HepG2 (cell line): ENCODE data around the gene MYBPC3. TPM values are rescaled to one million over a fixed set of nuclear protein-coding genes. Genes with fewer than 3 reads are reported as not detected.

Source experiments
- ATAC-seq: fragments of 200-7000 bp; cut with Tn5 transposase; 3 replicates; pipeline ENCODE4 v1.9.1; 2020; ENCODE audit warnings: mild to moderate bottlenecking, moderate library complexity
- BruUV-seq: library from RNA; stranded (reverse); fragments of 400-500 nt; replicated peaks from 2 replicates; lab custom pipeline; 2021; lab: Mats Ljungman, UMichigan
- CTCF ChIA-PET: fragments of 300-600 bp; formaldehyde crosslinking; extraction: SDS; loops from one replicate; lab custom pipeline; 2021; ENCODE audit warnings: low total read pairs, inconsistent platforms, low intra/inter-chr PET ratio; lab: Yijun Ruan, JAX
- POLR2A ChIA-PET: fragments of 350-600 bp; sonication (Branson Sonifier 250); formaldehyde crosslinking; loops from one replicate; lab custom pipeline; 2020; ENCODE audit warnings: antibody characterized with exemption, inconsistent platforms; lab: Yijun Ruan, JAX
- DNase-seq: peaks from one replicate; pipeline ENCODE4 v3.0.0-alpha.2; 2015; ENCODE audit warnings: low spot score
- FAIRE-seq: peaks from 3 replicates; lab custom pipeline; 2011; peaks lifted over from hg19 to GRCh38; lab: Jason Lieb, UNC
- H2AFZ ChIP-seq: one replicate; pipeline ENCODE4 v1.6.1; 2011; ENCODE audit warnings: low read length, inconsistent platforms
- H3K27ac ChIP-seq: fragments of 300-600 bp; 3 replicates; pipeline ENCODE4 v1.8.0; 2011; ENCODE audit warnings: mixed run types, mild to moderate bottlenecking, mixed read lengths, low read length, inconsistent platforms; ENCODE audit not compliant: insufficient read depth; ENCODE audit errors: extremely low read length
- H3K27me3 ChIP-seq, 2 experiments: fragments of 200-600 bp in 1 of 2; 2 replicates in 1 of 2; 3 replicates in 1 of 2; pipeline versions ENCODE4 v1.6.0 to v1.8.0; 2011; ENCODE audit warnings: low read length in 2 of 2, mild to moderate bottlenecking in 2 of 2, moderate library complexity in 2 of 2, inconsistent platforms in 1 of 2; ENCODE audit not compliant: insufficient read depth in 2 of 2, control insufficient read depth in 1 of 2
- H3K36me3 ChIP-seq, 2 experiments: fragments of 200-600 bp in 1 of 2; replicated peaks in 1 of 2; 2 replicates in 1 of 2; 3 replicates in 1 of 2; pipeline versions ENCODE4 v1.5.1 to v1.8.0; 2011; ENCODE audit warnings: low read length in 2 of 2, inconsistent platforms in 1 of 2; ENCODE audit not compliant: insufficient read depth in 2 of 2, control insufficient read depth in 1 of 2
- H3K4me1 ChIP-seq: 2 replicates; pipeline ENCODE4 v1.5.1; 2012; ENCODE audit warnings: low read length, inconsistent platforms; ENCODE audit not compliant: insufficient read depth
- H3K4me2 ChIP-seq: 2 replicates; pipeline ENCODE4 v1.6.0; 2011; ENCODE audit warnings: low read depth, low read length, inconsistent platforms
- H3K4me3 ChIP-seq, 3 experiments: fragments of 200-600 bp in 1 of 3; sonication (generic), shearing (Covaris generic) in 1 of 3; replicated peaks in 1 of 3; 2 replicates each; pipeline ENCODE4 v1.5.1; 2011 to 2016; ENCODE audit warnings: low read length in 3 of 3, inconsistent platforms in 2 of 3, low read depth in 2 of 3, mild to moderate bottlenecking in 2 of 3, control low read depth in 1 of 3, mixed read lengths in 1 of 3; ENCODE audit not compliant: insufficient read depth in 1 of 3
- H3K79me2 ChIP-seq: one replicate; pipeline ENCODE4 v1.6.1; 2011; ENCODE audit warnings: low read length, inconsistent platforms; ENCODE audit not compliant: insufficient read depth
- H3K9ac ChIP-seq: 2 replicates; pipeline ENCODE4 v1.6.0; 2011; ENCODE audit warnings: mild to moderate bottlenecking, low read depth, low read length, inconsistent platforms; ENCODE audit not compliant: insufficient read depth
- H3K9me3 ChIP-seq: 2 replicates; pipeline ENCODE4 v1.5.1; 2012; ENCODE audit warnings: mild to moderate bottlenecking, low read length
- H4K20me1 ChIP-seq: 2 replicates; pipeline ENCODE4 v1.6.0; 2011; ENCODE audit warnings: inconsistent platforms, mild to moderate bottlenecking, low read length, moderate library complexity; ENCODE audit not compliant: insufficient read depth
- MED8 ChIP-seq: sonication (generic); formaldehyde crosslinking; IDR thresholded peaks from 2 replicates; pipeline ENCODE4 v1.8.1; 2023; ENCODE audit warnings: mild to moderate bottlenecking, missing genetic modification reagents; ENCODE audit not compliant: insufficient replicate concordance
- ZKSCAN5 ChIP-seq: sonication (generic); formaldehyde crosslinking; IDR thresholded peaks from 2 replicates; pipeline ENCODE4 v1.5.1; 2020; ENCODE audit warnings: mild to moderate bottlenecking, missing genetic modification reagents
- ZNF235 ChIP-seq: sonication (generic); formaldehyde crosslinking; IDR thresholded peaks from 2 replicates; pipeline ENCODE4 v1.8.1; 2023; ENCODE audit warnings: mild to moderate bottlenecking, missing genetic modification reagents, borderline replicate concordance
- WGBS: methylation state at CpG from one replicate; pipeline ENCODE4 v1.1.6; 2017; ENCODE audit warnings: low lambda C conversion rate; 5-methylcytosine and 5-hydroxymethylcytosine counted together
- in situ Hi-C: cut with HindIII; loops from 2 replicates; pipeline ENCODE4 v1.10.0; 2017; ENCODE audit warnings: low pct_unique_long_range_greater_than_20kb; ENCODE audit not compliant: extremely low pct_ligation_motif_present
- intact Hi-C: fragments of 100-400 bp; cut with micrococcal nuclease; formaldehyde crosslinking; loops from one replicate; pipeline ENCODE4 v1.10.0; 2022; ENCODE audit not compliant: unreplicated experiment
- polyA plus RNA-seq, 8 experiments: library from polyadenylated mRNA; depleted of rRNA in 3 of 8; stranded (reverse) in 7 of 8; unstranded in 1 of 8; fragments of >200 nt; fragmentation: Illumina TruSeq in 4 of 8; extraction: Trizol in 4 of 8; gene quantifications; 2 replicates each; pipeline versions ENCODE4 v1.2.1 to v1.2.3, GENCODE V29; 2011 to 2016; ENCODE audit warnings: low read depth in 4 of 8, missing spikeins in 1 of 8, mixed read lengths in 1 of 8; ENCODE audit not compliant: insufficient read depth in 1 of 8
- total RNA-seq, 5 experiments: library from RNA; depleted of rRNA; stranded (reverse); fragments of >200 nt; fragmentation: Illumina TruSeq; extraction: Trizol; gene quantifications; 2 replicates each; pipeline ENCODE4 v1.2.3, GENCODE V29; 2016; ENCODE audit warnings: low read depth in 1 of 5

MYBPC3 gene
- total and polyA plus RNA-seq, 2 of the 13 experiments (the other 11 are each of a cell fraction or from before 2014, with no cell fraction given): not detected

DNA sequence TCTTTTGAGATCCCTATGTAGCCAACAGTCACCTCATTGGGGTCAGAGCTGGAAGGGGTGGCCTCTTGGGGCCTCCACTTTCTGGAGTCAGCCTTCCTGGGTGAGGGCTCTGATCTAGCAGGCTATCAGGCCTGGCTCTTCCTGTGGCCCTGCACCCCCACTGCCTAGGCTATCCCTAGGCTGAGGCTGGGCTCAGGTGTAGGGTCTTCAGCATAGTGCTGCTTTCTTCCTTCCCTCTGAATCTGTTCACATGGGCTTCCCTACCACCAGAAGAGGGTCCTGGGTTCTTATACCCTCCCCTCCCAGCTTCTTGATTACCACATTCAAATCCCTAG is 26.3 kb upstream of the MYBPC3 start:
- H3K27me3 ChIP-seq: peaks cover 2 to 11% of the 10 kb centered on the region in 2 experiments; a peak in 2 of 5 replicates
- in situ Hi-C loops: loop anchor here (10.0 kb wide), 1 partner anchor 76 kb away; no protein-coding TSS in a partner anchor
- no TSS peak for BruUV-seq
- H2AFZ ChIP-seq: no peak overlapping the region
- DNase-seq (no peak), ATAC-seq (no peak), FAIRE-seq (no peak)
- no peaks in the 10 kb centered on the region for H3K9me3 ChIP-seq
- H3K79me2 ChIP-seq: no peaks in the 10 kb centered on the region
- H3K4me3 ChIP-seq: no peak overlapping the region
- H3K4me1 ChIP-seq: peaks cover 12% of the 10 kb centered on the region; the same call in 1 of the 2 replicates
- no peak overlapping the region for H3K4me2 ChIP-seq
- ChIA-PET POLR2A (no interaction called here), CTCF (no interaction called here)
- H3K36me3 ChIP-seq: no peaks in the 10 kb centered on the region
- intact Hi-C loops: no loop called here
- H4K20me1 ChIP-seq: no peaks in the 10 kb centered on the region
- no peak for TF ChIP-seq ZKSCAN5 (CRISPR knock-in tag)
- no peak overlapping the region for H3K9ac ChIP-seq
- no peak overlapping the region for H3K27ac ChIP-seq

DNA sequence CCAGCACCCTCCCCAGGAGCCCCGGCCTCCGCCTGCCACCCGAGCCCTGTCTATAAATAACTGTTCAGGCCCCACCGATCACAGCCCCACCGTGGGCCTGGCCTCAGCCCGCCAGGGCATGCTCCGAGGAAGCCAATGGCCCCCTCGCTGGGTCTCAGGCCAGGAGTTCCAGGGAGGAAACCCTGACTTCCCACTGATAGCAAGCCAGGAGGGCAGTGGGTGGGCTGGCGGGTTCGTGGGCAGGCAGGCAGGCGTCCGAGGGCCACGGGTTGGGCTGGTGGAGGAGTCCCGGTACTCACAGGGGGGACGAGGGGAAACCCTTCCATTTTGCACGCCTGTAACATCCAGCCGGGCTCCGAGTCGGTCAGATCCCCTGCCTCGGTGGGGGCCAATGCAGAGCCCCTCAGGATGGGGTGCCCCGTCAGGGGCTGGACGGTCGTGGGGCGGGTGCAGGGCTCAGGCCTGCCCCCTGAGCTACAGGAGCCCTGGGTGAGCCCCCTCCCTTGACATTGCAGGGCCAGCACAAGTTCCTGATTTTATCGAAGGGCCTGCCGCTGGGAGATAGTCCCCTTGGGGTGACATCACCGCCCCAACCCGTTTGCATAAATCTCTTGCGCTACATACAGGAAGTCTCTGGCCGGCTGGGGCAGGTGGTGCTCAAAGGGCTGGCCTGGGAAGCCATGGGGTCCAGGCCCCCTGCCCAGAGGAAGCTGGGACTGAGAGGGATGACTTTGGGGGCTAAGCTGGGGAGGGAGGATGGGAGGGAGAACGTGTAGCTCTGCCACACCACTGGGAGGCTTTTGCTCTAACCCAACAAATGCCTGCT is 25.7 kb upstream of the MYBPC3 start, which contains the start of gene SPI1:
Gene SPI1, minus strand, starts transcription at position 538 of the 826 bp plus-strand sequence. Its CDS starts 194 bp downstream, at position 344.
- TF ChIP-seq ZNF235 (CRISPR knock-in tag) (no peak), MED8 (CRISPR knock-in tag) (no peak)
- Histone ChIP-seq H3K79me2 (no peaks in the 10 kb centered on the region), H3K9me3 (no peaks in the 10 kb centered on the region), H3K36me3 (no peaks in the 10 kb centered on the region), H2AFZ (no peak within 1 kb of the TSS), H3K4me1 (peaks cover 12% of the 10 kb centered on the region; the same call in 1 of the 2 replicates), H3K27me3 (peaks cover 2 to 8% of the 10 kb centered on the region in 2 experiments; a peak in 1 of 5 replicates), H3K9ac (no peak within 1 kb of the TSS), H3K4me3 (no peak within 1 kb of the TSS), H4K20me1 (no peaks in the 10 kb centered on the region), H3K27ac (no peak within 1 kb of the TSS), H3K4me2 (no peak within 1 kb of the TSS)
- 61% methylated on average over 19 of the region's 31 CpGs for WGBS
- ChIA-PET POLR2A (no interaction called here), CTCF (no interaction called here)
- DNase-seq (no peak), ATAC-seq (peak; percentile 6; the same call in 1 of the 3 replicates), FAIRE-seq (no peak)
- in situ Hi-C loops (loop anchor here (10.0 kb wide), 1 partner anchor 77 kb away; no protein-coding TSS in a partner anchor), intact Hi-C loops (no loop called here)
- no TSS peak for BruUV-seq
